Measurements from ENCODE around the gene CAPN11. TPM values are rescaled to one million over a fixed set of nuclear protein-coding genes. Genes with fewer than 3 reads are reported as not detected.

Gene CAPN11
- total RNA-seq, 1 experiment from 2014 or later: 0.28 TPM

DNA sequence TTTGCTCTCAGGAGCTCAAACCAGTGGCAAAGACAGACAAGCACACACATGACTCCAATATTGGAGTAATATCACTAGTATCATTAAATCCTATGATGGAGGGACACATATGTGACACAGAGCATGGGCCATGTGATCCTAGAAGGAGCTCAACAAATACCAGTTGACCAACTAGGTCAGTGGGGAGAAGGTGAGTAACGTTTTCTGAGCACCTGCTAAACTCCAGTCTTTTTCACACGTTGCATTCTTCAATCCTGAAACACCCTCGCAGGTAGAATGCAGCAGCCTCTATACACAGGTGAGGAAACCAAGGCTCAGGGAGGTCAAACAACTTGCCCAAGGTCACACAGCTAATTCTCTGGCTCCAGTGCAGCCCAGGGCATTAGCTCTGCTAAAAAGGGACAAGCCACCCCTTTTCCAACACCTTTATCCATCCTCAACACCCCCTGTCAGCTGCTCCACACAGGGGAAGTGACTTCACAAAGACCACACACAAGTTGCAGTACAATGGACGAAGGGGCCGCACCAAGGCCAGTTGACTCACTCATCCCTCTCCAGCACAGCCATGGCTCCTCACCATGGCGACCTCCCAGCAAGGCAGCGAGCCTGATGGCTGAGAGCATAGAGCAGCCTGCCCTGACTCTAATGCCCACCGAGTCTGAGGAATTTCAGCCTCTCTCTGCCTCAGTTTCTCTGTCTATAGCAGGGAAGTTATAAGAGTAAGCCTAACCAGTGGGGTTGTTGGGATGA is 4.4 kb downstream of the CAPN11 start:
- Histone ChIP-seq H3K4me1 (ENCODE audit: insufficient read depth, low read length) (peaks cover 8% of the 10 kb centered on the region; the same call in 1 of the 2 replicates), H2AK5ac (ENCODE audit: insufficient read length, low read length) (no peak overlapping the region), H3K14ac (ENCODE audit: insufficient read depth, low read length) (no peak overlapping the region; the same call in 1 of the 2 replicates), H3K79me2 (ENCODE audit: insufficient read depth, low read length) (no peaks in the 10 kb centered on the region), H3K27ac (ENCODE audit: insufficient read length, low read depth, low read length) (no peak overlapping the region), H3K9ac (ENCODE audit: extremely low read depth, insufficient read length, low read length) (no peak overlapping the region), H4K91ac (ENCODE audit: insufficient read length, low read depth, low read length) (no peak overlapping the region), H2BK12ac (ENCODE audit: insufficient read length, low read depth, low read length) (no peak overlapping the region), H3K4ac (ENCODE audit: low read depth, low read length) (no peak overlapping the region), H4K5ac (ENCODE audit: insufficient read length, low read depth, low read length) (no peak overlapping the region), H2BK15ac (ENCODE audit: low read depth, low read length) (no peak overlapping the region), H3K56ac (ENCODE audit: insufficient read length, low read depth, low read length) (no peak overlapping the region), H3K23ac (ENCODE audit: insufficient read length, low read depth, low read length) (no peak overlapping the region), H3K79me1 (ENCODE audit: insufficient read depth, low read depth, low read length, poor library complexity, severe bottlenecking) (no peaks in the 10 kb centered on the region), H4K20me1 (ENCODE audit: control insufficient read depth, insufficient read depth, insufficient read length) (no peaks in the 10 kb centered on the region), H2AFZ (ENCODE audit: low read length) (no peak overlapping the region), H3T11ph (ENCODE audit: low read length) (no peak overlapping the region), H2BK120ac (ENCODE audit: low read depth, low read length, poor library complexity, severe bottlenecking) (no peak overlapping the region), H2BK20ac (ENCODE audit: low read depth, low read length, poor library complexity, severe bottlenecking) (no peak overlapping the region), H3K18ac (ENCODE audit: insufficient read length, low read depth, low read length) (no peak overlapping the region), H3K4me2 (ENCODE audit: insufficient read depth, insufficient read length, low read length) (no peak overlapping the region), H3K9me3 (ENCODE audit: control insufficient read depth, low read depth, low read length) (no peaks in the 10 kb centered on the region), H2BK5ac (ENCODE audit: insufficient read length, low read length) (no peak overlapping the region), H3K27me3 (ENCODE audit: insufficient read depth, low read length) (no peaks in the 10 kb centered on the region), H3K23me2 (ENCODE audit: insufficient read length, low read depth, low read length, poor library complexity, severe bottlenecking) (no peaks in the 10 kb centered on the region), H4K8ac (replicated peaks; ENCODE audit: insufficient read length, low read depth, low read length) (no peak overlapping the region)
- TF ChIP-seq, protein P1, sequence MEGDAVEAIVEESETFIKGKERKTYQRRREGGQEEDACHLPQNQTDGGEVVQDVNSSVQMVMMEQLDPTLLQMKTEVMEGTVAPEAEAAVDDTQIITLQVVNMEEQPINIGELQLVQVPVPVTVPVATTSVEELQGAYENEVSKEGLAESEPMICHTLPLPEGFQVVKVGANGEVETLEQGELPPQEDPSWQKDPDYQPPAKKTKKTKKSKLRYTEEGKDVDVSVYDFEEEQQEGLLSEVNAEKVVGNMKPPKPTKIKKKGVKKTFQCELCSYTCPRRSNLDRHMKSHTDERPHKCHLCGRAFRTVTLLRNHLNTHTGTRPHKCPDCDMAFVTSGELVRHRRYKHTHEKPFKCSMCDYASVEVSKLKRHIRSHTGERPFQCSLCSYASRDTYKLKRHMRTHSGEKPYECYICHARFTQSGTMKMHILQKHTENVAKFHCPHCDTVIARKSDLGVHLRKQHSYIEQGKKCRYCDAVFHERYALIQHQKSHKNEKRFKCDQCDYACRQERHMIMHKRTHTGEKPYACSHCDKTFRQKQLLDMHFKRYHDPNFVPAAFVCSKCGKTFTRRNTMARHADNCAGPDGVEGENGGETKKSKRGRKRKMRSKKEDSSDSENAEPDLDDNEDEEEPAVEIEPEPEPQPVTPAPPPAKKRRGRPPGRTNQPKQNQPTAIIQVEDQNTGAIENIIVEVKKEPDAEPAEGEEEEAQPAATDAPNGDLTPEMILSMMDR (conservative IDR thresholded peaks at IDR 0.05): no peak
- Mint-ChIP-seq H3K4me1 (peaks cover 41 to 46% of the 10 kb centered on the region in 2 experiments), H3K27me3 (ENCODE audit: low read depth) (peaks cover 10% of the 10 kb centered on the region), H3K4me3 (no peak overlapping the region), H3K27ac (no peak overlapping the region), H3K36me3 (ENCODE audit: insufficient read depth in 1 of 3, low read depth in 3 of 3) (no peaks in the 10 kb centered on the region), H3K9me3 (no peaks in the 10 kb centered on the region; a peak in 1 of 5 replicates)
- WGBS (ENCODE audit: extremely low coverage, insufficient read length, low lambda C conversion rate): no CpG with 5 or more reads among the region's 8 CpGs
- no peak for DNase-seq

Data from H9 (cell line).